C4-2B (cell line): ENCODE data around the gene ATP6V0C.

Experiments used
- H3K27ac ChIP-seq: fragments of 450-650 bp; 2 replicates; pipeline ENCODE4 v1.5.1; 2017
- CTCF ChIP-seq: fragments of 450-650 bp; conservative IDR thresholded peaks from 2 replicates; pipeline ENCODE4 v1.5.1; 2017; ENCODE audit warnings: mild to moderate bottlenecking
- ZFX ChIP-seq: fragments of 450-650 bp; IDR thresholded peaks from 2 replicates; pipeline ENCODE4 v1.6.1; 2017

ATP6V0C gene

GRCh38 chr16:2496223-2497115 lies 17.3 kb upstream of the ATP6V0C start:
- TF ChIP-seq CTCF (no peak), ZFX (no peak)
- peak overlapping the region; percentile 85 for H3K27ac ChIP-seq

- TF ChIP-seq CTCF, result no peak
- TF ChIP-seq ZFX, result peak; percentile 29; the same call in 1 of the 2 replicates
- peak overlapping the region; percentile 85 for H3K27ac ChIP-seq
These were observed 16.6 kb upstream of the ATP6V0C start for GRCh38 chr16:2497116-2497630.

- no peak for TF ChIP-seq ZFX
- TF ChIP-seq CTCF, result no peak
- peak overlapping the region; percentile 85 for H3K27ac ChIP-seq
These were observed 15.9 kb upstream of the ATP6V0C start for GRCh38 chr16:2497695-2498484.

- peak; percentile 69; the same call in 1 of the 2 replicates for TF ChIP-seq ZFX
- no peak for TF ChIP-seq CTCF
- H3K27ac ChIP-seq, result peak overlapping the region; percentile 85
These were observed 15.1 kb upstream of the ATP6V0C start for GRCh38 chr16:2498531-2499253.

GRCh38 chr16:2499454-2499853 lies 14.3 kb upstream of the ATP6V0C start:
- no peak for TF ChIP-seq ZFX
- TF ChIP-seq CTCF, result no peak
- H3K27ac ChIP-seq, result peak overlapping the region; percentile 85

GRCh38 chr16:2499890-2500429 lies 13.8 kb upstream of the ATP6V0C start:
- H3K27ac ChIP-seq, result peak overlapping the region; percentile 85
- TF ChIP-seq ZFX, result no peak
- TF ChIP-seq CTCF, result no peak
